ENCODE results near the gene BDKRB2.

The BDKRB2 gene

DNA sequence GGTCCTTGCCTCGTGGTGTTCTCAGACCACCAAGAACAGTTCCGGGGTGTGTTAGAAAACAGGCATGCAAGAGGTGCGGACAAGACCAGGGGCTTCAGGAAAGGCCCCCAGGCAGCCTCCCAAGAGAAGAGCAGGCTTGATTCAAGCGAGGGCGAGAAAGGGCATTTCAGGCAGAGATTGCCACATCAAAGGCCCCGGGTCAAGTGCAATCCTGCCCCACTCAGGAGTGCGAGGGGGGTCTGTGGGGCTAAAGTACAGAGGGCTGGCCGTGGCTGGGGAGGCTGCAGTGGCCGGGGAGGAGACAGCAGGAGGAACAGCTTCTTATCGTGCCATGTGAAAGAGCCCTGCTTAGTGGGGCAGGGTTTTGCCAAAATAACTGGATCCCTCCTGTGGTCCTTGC, 2.7 kb upstream of the BDKRB2 start:
- DNase-seq, result no peak

DNA sequence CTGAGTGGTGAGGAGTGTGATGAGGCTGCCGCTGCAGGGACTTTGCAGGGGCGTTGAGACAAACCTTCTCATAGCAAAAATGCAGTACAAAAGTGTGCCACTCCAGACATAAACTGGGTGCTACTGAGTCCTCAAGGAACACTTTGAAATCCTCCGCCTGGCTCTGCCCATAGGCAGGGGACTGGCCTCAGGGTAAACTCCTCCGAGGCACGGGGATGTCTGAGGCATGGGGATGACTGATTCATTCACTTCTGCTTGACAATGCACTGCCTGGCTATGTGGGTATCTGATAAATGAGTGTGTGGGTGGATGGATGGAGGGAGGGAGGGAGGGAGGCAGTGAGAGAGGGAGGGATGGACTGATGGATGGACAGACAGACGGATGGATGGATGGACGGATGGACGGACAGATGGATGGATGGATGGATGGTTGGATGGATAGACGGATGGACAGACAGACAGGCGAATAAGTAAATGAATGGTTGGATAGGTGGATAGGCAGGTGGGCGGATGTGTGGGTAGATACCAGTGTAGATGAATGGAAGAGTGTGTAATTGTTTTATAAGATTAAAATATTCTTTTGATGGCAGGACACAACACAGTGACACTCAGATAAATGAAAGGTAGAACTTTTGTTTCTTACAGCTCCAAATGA, 2.1 kb upstream of the BDKRB2 start:
- DNase-seq, result no peak

DNA sequence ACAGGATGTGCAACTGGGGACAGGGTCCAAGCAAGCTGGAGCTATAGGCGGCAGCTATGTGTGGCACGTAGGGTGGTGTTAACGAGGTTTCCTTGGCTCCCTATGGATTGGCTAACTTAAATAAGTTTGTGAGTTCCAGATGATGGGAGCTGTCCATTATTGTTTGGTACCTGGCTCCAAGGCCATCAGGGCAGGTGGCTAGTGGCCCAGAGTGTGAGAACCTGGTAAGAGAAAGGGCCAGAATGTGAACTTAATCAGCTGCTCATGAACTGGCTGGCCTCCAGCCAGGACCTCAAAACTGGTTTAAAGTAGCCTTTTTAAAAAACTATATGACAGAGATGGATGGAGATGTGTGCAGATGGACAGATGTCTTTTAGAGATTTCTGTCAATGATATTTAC, 1.5 kb upstream of the BDKRB2 start:
- DNase-seq, result no peak

DNA sequence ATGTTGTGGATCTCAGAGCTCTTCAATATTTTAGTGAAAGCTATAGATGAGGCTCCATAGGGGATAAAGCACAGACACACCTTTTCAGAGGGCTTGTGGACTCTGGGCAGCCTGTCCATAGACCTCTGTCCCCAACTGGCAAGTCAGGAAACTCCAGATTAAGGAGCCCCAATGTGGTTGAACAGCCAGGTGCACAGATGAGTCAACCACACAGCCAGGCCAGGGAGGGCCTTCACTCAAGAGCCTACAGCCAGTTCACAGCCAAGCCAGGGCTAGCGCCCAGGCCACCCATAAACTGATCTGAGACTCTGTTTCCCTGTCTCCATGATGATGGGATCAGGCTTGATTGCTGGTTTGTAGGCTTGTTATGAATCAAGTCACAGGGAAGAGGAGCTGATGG, 1.0 kb upstream of the BDKRB2 start:
- DNase-seq, result no peak

DNA sequence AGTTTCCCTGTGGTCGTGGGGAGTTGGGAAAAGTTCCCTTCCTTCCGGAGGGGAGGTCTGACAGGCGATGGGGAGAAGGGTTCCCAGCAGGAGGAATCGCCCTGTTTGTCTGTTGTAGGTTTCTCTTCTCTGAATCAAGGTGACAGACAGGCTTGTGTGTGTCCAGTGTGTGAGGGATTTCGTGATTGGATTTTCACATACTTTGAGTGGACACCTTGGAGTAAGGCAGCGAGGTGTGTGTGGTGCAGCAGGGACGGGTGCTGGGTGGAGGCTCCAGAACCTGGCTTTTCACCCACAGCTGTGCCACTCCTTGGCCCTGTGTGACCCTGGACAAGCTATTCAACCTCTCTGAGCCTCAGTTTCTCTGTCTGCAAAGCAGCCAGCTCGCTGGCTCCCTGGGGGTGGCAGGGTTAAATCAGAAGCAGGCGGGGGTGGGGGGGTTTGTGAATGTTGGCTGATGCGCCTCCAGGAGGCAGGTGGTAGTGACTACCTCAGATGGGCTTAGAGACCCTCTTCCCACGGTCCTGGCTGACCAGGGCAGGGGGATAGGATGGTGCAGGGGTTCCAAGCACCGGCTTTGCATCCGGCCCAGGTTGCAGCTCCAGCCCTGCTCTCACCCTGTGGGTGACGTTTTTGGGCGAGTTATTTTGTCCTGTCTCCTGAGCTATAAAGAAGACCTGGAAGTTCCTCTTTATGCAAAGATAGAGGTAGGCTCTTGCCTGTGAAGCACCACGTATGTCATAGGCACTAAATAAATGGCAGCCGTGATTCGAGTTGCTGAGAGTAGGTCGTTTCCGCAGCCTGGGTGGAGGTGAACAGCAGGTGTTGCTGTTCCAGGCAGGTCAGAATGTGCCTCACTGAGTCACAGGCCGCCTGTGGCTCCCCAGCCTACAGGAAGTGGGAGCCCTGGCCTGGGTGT, 679 bp downstream of the BDKRB2 start:
- no peak for DNase-seq

DNA sequence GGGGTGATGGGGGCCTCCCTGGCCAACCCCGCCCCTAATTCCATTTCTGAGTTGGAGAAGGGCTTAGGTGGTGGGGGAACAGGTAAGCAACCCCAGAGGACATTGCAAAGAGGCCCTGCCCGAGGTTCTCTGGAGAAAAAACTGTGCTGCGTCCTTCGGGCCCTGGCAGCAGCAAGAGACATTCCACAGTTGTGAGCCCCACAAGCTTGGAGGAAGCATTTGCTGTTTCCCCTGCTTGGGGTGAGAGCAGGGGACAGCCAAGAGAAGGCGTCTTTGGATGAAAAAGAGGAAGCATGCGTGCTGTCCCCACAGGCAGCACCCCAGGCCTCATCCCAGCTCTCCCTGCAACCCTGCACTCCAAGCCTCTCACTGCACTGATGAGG, 1.3 kb downstream of the BDKRB2 start:
- no peak for DNase-seq

DNA sequence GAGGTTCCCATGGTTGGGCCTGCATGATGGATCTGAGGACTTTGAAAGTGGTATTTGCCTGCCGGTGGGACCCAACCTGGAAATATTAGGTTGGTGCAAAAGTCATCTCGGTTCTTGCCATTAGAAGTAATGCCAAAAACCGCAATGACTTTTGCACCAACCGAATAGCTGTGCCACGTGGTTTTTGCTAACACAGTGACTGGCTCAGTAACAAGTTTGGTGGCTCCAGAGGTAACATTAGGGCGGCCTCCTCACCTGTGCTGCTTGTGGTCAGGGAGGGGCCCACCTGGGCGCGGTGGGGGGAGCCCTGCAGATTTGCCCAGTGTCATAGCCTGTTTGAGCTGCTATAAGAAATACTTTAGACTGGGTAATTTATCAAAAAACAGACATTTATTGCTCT, 1.8 kb downstream of the BDKRB2 start:
- no peak for DNase-seq

DNA sequence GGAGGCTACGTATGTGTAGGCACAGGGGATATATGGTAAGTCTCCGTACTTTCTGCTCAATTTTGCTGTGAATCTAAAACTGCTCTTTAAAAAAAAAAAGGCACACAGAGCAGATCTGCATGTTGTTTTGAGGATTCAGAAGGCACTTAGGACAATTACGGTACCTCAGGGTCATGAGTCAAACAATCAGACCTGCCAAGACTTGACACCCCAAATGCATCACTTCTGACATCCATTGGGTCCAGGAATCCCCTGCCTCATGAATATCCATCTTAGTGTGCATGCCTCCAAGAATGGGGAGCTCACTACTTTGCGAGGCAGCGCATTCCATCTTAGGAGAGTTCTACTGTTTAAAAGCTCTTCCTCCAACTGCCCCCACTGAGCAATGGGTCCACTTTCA, 3.0 kb downstream of the BDKRB2 start:
- DNase-seq, result no peak

DNA sequence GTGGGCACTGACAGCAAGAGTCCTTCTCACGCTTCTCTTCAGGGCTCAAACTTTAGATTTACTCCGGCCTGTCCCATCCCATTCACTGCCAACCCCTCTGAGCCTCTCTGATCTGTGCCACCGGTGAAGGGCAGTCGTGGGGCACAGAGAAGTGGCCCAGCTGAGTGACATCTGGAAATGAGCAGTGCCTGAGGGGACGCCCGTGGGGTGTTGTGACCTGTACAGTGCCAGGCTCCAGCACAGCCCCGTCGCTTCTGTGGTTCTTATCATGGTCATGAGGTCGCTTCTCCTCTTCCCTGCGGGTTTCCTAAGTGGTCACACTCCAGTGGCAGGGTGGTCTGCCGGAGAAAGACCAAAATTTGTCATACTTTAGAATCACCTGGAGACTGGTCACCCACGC, 4.1 kb downstream of the BDKRB2 start:
- DNase-seq, result no peak

DNA sequence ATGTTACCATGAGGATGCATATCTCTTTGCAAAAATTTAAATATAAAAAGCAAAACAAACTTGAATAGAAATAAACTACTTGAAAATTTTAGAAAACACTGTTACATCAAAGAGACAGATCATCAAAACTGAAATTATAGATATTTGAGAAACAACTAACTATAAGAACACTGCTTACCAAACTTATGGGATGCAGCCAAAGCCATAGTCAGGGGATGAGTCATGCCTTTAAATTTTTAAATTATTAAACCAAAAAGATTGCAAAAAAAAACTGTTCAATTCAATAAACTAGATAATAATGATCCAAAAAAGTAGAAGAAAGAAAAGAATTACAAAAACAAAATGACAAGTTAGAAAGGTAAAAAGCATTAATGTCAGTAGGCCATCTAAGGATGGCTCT, 7.5 kb downstream of the BDKRB2 start:
- DNase-seq, result no peak

DNA sequence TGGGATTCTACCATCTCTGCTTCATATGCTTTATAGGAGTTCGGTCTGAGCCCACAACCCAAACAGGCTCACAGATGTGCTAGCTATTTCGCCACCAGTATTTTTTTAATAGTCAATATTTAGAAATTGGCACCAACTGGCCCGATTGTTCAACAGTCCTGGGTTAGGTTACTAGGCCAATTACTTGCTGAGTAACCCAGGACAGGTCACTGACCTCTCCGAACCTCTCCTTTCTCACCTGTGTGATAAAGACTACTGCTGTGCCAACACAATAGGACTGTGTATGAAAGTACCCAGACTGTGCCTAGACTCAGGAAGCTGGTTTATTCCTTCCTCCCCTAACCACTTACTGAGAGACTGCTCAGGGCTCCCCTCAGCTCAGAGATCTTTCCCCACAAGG, 8.3 kb downstream of the BDKRB2 start:
- no peak for DNase-seq

DNA sequence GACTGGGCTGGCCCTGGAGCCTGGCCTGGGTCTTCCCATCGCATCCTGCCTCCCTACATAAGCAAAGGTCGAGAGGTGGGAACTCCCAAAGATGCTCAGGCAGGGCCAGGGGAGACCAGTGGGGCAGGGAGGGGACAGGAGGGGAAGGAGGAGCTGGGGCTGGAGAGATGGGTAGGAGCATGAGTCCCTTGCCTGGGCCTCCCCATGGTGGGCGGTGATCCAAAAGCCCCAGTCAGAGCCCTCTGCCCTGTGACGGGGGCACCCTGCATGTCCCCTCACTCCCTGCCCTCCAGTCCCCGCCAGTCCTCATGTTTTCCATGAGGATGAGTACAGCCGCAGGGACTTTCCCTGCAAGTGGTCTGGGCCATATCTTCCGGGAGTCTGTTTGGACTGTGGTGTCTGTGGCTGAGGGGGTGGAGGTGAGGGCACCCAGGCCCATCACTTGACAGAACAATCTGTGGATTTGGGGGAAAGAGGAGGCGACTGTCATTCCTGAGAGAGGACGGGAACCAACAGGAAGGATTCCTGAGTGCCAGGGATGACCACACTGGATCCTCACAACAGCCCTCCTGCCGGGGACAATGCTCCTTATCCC, 9.3 kb downstream of the BDKRB2 start:
- no peak for DNase-seq

DNA sequence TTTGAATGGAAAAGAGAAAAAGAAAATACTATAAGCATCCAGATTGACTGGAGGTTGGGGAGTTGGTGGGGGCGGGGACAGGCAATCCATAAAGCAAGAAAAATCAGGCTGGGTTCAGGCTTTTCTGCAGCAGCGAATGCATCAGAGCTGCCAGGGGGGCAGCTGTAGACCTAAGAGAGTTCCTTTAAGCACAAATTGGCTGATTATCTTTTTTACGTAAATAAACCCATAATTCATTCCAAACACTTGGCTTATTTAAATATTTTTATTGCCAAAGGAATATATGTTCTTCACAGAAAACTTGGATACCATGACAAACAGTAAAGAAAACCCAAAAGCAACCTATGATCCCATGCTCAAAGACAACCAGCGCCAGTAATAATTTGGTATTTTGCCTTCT, 10.2 kb downstream of the BDKRB2 start:
- DNase-seq, result no peak

DNA sequence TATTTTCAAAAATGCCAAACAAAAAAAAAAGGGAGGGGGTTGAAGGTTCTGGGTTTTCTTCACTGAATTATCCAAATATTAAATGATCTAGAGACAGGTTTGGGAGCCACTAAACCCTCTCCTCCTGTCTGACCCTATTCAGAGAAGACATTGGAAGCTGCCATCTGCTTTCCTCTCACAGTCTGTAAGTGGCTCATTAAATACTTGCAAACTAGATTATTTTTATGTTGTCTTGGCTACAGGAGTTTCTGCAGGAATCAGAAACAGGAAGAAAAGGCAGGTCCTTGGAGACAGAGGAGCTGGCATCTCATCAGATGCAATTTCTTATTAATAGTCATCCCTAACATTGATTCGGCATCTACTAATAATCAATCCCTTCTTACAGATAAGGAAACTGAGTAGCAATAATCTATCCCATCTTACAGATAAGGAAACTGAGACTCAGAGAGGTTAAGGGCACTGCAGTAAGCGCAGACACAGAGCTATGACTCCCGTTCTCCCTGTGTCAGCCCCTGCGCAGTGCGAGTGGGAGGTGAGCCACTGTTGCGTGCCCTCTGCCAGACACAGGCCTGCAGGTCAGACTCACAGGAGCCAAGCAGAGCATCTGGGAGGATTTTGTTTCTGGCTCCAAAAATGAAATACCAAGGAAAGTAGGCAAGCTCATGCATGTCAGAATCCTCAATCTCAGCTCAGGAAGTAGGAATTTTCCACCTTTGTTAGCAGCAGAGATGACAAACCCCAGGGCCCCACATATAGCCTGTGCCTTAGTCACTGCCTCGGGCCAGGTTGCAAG, 11.0 kb downstream of the BDKRB2 start:
- no peak for DNase-seq

DNA sequence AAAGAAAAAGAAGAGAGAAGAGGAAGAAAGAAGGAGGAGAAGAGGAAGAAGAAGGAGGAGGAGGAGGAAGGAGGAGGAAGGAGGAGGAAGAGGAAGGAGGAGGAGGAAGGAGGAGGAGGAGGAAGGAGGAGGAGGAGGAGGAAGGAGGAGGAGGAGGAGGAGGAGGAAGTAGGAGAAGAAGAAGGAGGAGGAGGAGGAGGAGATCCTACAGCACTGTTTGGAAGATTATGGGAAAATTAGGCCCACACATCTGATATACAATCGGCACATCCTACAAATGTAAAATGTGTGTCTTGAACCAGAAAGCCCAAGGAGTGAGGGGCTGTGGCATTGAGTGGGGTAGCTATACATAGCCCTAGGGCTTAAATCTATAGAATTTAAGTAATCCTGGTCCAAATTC, 12.0 kb downstream of the BDKRB2 start:
- no peak for DNase-seq

DNA sequence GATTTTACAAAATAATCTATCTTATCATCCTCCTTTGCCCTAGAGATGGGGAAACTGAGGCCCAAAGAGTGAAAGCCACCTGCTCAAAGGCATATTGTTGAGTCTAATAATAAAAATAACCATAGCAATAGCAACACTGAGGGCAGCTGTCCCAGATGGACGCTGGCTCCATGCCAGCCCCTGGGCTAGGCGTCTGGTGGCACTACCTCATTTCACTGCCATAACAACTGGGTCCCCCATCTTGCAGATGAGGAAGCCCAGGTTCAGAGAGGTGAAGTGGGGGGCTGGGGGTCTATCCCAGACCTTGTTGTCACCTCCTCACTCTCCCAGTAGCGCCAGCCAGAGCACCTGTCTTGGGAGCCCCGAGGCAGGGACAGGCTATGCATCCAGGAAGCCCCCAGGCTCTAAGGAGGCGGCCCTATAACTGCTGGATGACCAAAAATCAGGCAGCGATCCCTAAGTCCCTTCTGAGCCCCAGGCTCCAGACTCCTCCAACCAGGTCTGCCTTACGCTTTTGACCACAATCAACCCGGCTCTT, 12.8 kb downstream of the BDKRB2 start:
- no peak for DNase-seq

DNA sequence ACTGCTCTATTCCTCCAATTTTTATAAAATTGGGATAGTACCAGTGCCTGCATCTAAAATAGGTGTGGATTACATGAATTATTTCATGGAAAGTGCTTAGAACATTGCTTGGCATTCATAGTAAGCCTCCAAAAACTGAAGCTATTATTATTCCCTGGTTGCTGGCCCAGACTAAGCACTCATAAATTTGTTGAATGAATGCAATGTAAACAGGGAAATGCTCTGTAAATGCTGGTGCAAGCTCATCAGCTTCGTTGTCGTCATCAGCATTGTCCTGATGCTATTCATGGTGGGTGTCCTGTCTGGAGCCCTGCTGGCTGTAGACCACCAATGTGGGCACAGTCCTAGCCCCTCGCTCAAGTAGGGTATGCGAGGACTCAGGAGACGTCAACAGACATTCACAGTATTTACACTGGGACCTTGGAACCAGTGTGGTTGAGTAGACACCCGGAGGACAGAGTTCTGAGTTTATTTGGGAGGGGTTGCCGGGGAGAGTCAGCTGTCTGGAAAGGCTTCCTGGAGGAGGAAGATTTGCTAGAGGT, 16.5 kb downstream of the BDKRB2 start:
- no peak for DNase-seq

DNA sequence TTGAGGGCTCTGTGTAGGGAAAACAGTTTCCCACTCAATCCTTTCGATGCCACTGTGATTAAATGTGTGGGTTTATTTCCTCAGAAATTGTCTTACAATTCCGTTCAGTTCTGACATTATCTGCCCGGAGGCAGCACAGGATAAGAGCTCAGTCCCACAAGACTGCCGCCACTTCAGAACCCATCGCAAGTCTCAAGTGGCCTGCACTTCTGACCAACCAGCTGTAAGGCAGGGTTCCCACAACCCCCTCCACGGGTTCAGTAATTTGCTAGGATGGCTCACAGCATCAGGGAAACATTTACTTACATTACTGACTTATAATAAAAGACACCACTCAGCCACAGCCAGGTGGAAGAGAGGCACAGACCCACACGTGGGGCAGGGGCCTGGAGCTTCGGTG, 17.2 kb downstream of the BDKRB2 start:
- DNase-seq, result peak; percentile 11

DNA sequence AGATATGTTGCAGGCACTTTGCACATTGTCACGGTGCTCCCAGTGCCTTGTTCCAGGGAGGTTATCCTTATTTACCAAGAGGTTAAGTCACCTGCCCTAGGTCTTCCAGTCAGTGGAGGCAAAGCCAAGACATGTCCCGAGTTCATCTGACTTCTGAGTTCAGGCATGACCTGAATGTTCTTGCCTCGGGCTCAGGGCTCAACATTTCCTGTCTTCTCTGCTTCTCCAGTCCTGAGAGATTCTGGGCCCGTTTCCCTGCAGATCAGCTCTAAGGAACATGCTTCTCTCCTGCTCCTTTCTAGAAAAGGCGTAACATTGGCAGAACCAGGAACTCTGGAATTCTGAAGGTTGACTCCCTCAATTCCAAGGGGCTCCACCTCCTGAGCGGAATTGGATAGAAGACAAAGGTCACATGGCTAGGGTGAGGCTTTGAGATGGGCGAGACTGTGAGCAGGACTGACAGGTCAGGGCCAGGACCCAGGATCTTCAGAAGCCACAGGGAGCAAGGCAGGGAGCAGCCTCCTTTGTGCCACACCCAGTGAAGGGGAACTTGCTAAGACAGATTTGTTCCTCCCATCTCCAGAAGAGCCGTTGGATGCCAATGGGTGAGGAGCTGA, 19.9 kb downstream of the BDKRB2 start:
- DNase-seq, result no peak

DNA sequence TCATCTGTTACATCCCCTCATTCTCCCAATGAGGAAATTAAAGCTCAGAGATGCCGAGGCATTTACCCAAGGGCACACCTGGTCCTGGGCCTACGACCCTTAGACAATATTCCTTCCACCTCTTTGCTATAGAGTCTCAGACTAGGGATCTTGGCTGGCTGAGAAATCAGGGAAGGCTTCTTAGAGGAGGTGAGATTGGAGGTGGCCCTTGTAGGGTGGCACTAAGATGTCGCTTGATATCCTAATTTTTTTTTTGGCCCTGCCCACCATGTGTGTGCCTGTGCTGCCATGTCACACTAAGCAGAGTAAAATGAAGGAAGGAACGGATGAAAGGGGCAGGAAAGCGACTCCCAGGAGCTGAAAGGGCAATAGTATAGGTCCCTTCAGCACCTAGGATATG, 20.6 kb downstream of the BDKRB2 start:
- no peak for DNase-seq

DNA sequence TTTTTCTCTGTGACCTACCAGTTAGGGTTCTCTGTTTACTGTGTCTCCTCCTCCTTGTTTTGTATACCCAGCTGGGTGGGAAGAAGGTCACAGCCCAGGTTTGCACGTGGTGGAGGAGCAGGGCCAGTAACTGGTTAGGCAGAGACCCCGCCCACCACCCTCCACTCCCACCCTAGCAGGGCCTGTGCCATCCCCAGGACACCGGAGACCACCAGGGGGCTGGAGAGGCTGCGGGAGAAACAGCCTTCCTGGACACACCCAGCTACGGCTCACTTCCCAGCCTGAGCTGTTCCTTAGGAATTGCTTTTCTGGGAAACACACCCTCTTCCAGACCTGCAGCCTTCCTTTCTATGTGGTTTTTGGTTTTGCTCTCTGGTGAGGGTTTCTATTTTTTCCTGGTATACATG, 21.1 kb downstream of the BDKRB2 start:
- DNase-seq, result no peak

DNA sequence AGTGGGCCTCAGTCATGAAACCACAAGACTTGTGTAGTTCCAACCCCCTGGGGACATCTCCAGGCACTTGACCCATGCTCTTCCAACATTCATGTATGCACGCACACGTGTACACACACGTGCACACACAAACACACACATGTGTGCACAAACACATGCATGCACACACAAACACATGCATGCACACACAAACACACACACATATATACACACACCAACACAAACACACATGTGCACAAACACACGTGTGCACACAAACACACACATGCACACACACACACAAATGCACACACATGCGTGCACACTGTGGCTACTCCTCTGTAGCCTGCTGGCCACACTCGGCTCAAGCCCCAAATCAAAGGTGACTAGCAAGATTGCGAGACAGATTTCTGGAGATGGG, 22.8 kb downstream of the BDKRB2 start:
- no peak for DNase-seq
